ENCODE data around the gene ARHGEF33.
A peak's percentile ranks its signal among the peaks of the same experiment; 100 is the strongest.

The ARHGEF33 gene

DNA sequence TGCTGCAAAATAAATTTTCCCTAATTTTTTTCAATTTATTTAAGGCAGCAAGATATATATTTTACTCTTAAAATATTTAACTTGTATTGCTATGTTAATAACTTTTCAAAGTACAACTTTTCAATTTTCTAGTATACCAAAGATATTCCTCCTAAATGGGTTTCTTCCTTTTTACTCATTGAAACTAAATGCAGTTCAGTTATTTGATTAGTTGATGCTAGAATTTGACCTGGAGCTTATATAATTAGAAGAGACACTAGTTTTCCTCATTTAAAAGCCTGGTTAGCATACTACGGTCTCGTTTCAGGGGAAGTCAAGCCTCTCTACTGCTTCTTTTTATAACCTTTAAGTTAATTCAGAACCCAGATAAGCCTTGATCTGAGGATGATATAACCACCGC, at the start of gene ARHGEF33:
TSS of gene ARHGEF33 (plus strand) at position 301 of the 400 bp plus-strand sequence. CDS start 29,573 bp downstream, outside the sequence.
- DNase-seq (ENCODE audit: low read depth): no peak

DNA sequence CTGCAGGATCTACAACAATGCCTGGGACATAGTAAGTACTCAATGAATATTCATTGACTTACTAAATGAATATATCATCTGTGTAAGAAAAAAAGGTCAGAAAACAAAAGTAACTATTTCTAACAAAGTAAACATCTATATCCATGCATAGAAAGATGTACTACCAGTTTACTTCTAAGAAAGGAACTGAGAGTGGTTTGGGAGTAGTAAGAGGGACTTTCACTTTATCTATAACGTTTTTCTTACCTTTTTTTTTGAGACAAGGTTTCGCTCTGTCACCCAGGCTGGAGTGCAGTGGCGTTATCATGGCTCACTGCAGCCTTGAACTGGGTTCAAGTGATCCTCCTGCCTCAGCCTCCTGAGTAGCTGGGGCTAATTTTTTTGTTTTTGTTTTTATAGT, 39.6 kb upstream of the ARHGEF33 start:
- no peak for DNase-seq (ENCODE audit: low read depth)

DNA sequence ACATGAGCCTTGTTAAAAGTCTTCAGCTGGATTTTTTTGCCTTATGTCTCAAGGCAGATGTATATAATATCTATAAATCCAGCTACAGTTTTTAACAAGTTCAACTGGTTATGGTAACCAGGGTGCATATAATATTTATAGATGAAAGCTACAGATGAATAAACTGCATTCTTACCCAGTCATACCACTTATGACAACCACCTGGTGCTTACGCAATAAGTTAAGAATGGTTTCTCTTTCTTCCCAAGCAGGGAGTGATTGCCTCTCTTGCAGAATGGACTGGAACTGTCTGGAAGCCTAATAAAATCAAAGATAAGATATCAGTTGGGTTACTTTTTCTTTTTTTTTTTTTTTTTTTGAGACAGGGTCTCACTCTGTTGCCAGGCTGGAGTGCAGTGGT, 33.5 kb upstream of the ARHGEF33 start:
- DNase-seq (ENCODE audit: low read depth): no peak

DNA sequence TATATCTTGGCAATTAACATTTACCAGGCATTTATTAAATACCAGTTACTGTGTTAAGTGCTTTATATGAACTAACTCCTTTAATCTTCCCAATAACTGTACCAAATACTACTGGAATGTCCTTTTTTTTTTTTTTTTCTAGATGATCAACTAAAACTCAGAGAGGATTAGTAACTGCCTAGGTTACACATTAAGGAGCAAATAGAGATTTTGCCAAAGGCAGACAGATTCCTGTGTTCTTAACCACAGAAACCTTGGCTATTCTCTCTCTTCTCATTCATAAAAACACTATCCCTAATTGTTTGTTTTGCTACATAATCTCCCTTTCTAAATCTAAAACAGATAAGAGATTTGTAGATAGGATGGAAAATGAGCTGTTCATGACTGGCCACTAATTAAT, 27.2 kb upstream of the ARHGEF33 start:
- no peak for DNase-seq (ENCODE audit: low read depth)

DNA sequence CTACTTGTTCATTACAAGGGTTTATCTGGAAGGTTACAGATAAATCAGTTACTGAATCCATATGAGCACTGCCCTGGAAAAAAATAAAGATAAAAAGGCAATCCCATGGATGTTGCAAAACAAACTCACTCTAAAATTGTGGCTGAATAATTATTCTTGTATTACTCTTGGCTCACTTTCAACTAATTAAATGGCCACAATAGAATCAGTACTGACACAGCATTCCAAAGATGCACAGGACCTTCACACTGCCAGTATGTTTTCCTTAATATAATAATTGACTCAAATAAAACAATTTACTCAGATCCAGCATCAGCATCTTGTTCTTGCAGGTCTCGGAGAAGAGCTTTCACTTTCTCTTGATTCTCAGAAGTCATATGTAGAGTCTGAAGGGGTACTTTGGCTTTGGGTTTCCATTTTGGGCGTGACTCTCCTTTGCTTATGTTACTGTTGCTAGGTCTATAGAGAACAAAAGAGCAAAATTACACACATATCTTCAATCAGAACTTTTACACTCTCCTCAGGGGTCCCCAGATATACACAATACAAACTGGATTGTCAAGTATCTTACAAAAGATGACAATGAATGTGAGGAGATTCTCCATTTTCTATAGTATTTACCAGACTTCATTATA, 26.5 kb upstream of the ARHGEF33 start:
- DNase-seq (ENCODE audit: low read depth): no peak

DNA sequence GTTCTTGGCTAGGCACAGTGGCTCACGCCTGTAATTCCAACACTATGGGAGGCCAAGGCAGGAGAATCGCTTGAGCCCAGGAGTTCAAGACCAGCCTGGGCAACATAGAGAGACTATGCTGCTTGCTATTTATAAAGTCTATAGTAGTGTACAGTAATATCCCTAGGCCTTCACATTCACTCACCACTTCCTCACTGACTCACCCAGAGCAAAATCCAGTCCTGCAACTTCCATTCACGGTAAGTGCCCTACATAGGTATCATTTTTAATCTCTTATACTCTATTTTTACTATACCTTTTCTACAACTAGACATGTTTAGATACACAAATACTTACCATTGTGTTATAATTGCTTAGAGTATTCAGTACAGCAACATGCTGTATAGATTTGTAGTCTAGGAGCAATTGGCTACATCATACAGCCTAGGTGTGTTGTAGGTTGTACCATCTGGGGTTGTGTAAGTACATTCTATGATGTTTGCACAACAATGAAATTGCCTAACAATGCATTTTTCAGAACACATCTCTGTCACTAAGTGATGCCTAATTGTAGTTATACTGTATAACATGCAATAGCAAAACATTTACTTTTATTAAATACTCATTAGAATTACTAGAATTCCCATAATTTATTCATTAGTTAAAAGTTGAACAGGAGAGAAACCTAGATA, 22.8 kb upstream of the ARHGEF33 start:
- no peak for DNase-seq (ENCODE audit: low read depth)

DNA sequence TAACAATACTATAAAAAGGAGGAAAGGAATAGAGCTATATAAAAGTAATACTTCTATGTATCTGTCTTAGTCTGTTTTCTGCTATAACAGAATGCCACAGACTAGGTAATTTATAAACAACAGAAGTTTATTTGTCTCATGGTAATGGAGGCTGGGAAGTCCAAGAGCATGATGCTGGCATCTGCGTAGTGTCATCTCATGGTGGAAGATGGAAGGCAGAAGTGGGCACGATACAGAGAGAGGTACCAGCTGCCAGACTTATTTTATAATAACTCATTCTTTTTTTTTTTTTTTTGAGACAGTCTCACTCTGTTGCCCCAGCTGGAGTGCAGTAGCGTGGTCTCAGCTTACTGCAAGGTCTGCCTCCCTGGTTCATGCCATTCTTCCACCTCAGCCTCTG, 18.2 kb upstream of the ARHGEF33 start:
- no peak for DNase-seq (ENCODE audit: low read depth)

DNA sequence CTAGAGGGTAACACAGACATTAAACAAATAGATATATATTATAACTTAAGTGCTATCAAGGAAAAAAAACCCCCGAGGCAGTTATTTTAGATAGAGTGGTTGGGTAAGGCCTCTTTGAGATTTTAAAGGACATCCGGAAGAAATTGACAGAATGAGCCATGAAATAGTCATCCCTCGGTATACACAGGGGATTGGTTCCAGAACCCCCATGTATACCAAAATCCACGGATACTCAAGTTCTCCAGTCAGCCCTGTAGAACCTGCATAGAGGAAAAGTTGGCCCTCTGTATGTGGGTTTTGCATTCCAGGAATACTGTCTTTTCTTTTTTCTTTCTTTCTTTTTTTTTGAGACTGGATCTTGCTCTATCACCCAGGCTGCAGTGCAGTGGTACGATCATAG, 15.9 kb upstream of the ARHGEF33 start:
- no peak for DNase-seq (ENCODE audit: low read depth)

DNA sequence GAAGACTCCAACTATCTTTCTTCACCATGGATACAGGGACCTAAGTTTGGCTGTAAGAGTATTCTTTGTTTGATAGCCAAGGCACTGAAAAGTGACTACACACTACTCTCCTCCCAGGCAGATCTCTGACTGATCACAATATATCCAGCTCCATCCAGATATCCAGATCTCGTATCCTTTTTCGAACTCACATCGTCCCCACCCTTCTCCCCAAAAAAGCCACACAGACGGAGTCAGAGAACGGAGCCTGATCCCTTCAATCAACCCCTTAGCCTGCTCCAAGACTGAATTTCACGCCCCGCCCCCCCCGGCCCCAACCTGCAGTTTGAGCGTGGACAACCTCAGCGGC, 14.5 kb upstream of the ARHGEF33 start:
- no peak for DNase-seq (ENCODE audit: low read depth)

DNA sequence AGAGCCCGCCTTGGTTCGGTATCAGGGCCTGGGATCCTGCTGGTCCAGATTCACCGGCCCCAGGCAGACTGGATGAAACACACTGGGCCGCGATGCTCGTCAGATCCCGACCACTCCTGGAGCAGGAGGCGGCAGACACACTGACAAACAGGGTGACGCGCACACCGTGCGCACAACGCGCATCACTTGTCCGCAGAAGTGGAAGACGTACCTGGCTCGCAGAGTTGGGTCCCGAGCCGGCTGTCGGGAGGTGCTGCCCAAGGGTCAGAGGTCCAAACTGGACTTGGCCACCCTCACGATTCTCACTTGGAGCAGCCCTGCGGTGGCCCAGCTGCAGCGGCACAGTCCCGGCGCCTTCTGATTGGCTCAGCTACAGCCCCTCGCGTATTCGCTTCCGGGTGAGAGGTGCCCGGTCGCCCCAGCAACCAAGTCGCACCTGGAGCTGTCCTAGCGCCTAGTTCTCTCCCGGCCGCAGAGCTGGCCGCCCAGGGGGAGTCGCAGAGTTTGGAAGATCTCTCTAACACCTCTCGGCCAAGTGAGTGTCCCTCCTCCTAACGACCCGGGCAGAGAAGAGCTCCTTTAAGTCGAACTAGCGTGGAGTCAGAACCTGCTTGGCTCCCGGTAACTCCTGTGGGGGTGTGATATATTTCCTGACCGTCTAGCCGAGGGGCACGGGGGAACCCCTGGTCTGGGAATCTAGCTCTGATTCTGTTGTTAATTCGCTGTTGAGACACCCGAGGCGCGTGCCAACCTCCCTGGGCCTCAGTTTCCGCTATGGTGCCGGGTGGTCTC, 13.9 kb upstream of the ARHGEF33 start, which contains the start of the genes DHX57 and MORN2:
TSS of gene DHX57 (minus strand) at position 359 of the 792 bp plus-strand sequence. CDS start 7,529 bp downstream, outside the sequence.
TSS of gene MORN2 (plus strand) at position 401 of the 792 bp plus-strand sequence.
- peak; percentile 58 for DNase-seq (ENCODE audit: low read depth)

DNA sequence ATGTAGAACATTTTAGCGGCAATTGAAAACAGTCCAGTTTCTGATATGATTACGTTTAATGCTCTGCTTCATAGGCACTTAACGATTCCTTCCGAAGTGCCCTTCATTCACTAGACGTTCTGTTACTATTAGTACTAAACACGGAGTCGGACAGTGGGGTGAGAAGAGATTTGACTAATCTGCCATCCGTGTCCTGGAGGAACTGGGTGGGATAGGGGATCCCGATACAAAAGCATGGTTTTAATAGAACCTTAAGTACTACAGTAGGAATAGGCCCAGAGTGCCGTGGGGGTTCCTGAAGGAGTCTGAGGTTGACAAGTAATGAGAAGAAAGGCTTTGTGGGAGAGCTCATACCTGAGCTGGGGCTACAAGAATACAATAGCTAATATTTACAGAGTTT, 13.3 kb upstream of the ARHGEF33 start:
- DNase-seq (ENCODE audit: low read depth): no peak

DNA sequence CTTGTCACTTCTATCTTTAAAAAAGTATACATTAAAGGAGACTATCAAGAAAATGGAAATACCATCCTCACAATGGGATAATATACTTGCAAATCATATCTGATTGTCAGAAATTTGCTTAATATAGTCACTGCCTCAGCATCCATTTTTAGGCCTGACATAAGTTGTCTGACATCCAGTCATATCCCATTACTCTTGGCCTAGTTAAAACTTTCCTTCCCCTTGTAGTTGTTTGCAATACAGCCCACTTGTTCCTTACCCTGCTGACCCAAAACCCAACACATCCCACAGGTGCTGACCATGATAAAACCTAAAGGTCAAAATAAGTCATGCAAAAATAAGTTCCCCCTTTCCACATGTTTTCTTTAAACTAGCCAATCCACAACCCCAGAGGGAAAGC, 3.6 kb upstream of the ARHGEF33 start:
- DNase-seq (ENCODE audit: low read depth): no peak

DNA sequence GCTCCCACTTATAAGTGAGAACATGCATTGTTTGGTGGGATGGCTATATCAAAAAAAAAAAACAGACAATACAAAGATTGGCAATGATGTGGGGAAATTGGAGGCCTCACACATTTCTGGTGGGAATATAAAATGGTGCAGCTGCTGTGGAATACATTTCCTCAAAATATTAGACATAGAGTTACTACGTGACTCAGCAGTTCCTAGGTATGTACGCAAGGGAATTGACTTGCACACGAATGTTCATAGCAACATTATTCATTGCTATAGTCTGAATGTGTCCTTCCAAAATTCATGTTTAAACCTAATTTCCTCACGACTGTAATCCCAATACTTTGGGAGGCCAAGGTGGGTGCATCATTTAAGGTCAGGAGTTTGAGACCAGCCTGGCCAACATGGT, 2.3 kb upstream of the ARHGEF33 start:
- DNase-seq (ENCODE audit: low read depth): no peak

DNA sequence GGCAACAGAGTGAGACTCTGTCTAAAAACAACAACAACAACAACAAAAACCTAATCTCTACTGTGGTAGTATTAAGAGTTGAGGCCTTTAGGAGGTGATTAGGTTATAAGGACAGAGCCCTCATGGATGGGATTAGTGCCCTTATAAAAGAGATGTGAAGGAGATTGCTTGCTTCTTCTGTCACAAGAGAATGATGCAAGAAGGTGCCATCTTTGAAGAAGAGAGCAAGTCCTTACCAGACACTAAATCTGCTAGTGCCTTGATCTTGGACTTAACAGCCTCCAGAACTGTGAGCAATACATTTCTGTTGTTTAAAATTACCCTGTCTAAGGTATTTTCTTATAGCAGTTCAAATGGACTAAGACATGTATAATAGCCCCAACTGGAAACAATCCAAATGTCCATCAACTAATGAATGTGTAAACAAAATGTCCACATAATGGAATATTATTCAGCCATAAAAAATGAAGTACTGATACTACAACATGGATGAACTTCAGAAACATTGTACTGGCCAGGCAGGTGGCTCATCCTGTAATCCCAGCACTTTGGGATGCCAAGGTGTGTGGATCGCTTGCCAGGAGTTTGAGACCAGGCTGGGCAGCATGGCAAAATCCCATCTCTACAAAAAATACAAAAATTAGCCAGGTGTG, 1.6 kb upstream of the ARHGEF33 start:
- no peak for DNase-seq (ENCODE audit: low read depth)

DNA sequence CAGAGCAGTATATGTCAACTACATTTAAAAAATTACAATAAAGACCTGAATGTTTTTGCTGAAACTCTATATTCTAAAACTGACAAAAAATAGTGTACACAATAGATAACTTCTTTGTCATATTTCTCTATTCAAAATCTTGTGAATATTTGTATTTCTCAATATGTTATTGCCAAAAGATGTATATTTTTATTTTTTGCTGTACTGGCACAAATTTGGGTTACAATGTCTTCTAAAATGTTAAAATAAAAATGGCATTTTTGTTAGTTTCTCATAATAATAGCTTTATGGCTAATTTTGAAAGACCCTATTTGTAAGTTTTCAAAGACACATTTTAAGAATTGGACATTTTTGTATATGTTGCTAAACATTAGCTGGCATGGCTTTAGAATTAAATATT, 630 bp upstream of the ARHGEF33 start:
- no peak for DNase-seq (ENCODE audit: low read depth)

DNA sequence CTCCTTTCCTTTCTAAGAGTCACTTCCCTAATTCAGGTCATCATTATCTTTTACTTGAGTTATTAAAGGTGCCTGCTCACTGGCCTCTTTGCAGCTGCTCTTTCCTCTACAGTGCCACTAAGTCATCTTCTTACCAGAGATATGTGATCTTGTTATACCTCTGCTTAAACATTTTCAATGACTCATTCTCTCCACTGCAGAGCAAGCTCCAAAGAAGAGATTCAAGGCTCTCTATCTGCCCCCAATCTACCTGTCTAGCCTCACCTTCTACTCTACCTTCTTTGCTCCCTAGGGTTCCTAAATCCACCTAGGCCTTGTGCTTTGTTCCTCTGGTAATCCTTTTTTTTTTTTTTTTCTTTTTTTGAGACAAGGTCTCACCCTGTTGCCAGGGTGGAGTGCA, 3.1 kb downstream of the ARHGEF33 start:
- no peak for DNase-seq (ENCODE audit: low read depth)

DNA sequence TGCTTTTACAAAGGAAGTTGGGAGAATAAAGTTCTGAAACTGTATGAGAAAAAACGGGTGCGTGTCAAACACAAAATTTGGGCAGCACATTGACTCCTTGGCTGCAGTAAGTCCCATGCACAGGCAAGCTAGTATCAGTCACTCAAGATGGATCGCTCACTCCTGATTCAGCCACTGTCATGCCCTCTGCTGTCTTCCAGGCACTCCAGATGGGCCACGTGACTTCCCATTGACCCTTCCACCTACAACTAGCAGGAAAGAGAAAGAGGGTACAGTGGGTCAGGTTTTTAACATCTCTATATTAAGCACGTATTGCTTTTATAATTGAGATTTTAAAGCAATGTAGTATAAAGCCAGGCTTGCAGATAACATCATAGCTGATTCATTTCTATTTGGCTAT, 8.6 kb downstream of the ARHGEF33 start:
- DNase-seq (ENCODE audit: low read depth): no peak

DNA sequence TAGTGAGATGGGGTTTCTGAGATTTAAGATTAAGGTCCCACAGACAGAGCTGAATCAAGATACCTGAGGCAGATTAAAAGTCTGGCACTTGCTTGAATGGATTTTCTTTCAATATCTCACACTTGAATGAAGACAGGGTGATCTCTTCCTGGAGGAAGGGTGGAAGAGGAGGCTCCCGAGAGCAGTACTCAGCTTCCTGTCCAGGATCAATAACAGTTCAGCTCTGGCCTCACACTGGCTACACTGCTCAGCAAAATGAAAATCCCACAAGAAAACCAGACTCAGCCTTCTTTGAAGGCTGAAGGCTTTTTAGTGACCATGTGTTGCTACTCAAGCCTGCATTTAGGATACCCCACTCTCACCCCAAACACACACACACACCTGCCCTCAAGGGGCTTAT, 11.1 kb downstream of the ARHGEF33 start:
- no peak for DNase-seq (ENCODE audit: low read depth)

DNA sequence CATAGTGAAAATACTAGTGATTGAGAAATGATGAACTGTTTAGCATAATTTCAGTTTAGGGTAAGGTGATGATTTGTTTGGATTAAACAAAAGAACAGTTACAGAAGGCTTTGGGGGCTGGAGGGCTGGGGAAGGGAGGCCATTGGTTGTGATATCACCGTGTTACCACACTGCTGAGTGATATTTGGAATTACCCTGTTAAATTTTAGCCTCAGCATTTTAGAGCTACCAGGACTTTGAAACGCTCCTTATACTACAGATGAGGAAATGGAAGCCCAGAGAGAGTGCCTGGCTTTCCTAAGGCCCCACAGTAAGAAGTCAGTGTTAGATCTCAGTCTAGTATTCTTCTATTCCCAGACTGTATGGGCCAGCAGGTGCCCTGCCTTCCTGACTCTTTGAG, 15.6 kb downstream of the ARHGEF33 start:
- no peak for DNase-seq (ENCODE audit: low read depth)

DNA sequence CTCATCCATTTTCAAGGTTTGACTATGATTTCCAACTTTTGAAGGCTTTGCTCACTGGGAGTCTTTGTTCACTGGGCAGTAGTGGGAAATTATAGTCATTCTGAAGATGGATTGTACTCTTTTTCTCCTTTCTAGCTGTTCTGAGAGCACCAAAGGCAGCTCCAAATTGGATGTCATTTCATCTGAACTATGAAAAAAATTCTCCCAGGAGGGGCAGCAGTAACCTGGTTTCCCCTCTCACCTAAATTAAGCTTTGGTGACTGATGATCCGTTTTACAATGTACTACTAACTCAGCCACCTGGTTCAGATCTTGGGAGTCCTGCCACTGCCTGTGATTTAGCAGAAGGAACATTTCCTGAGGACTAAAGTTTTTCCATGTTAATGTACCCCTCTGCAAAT, 17.6 kb downstream of the ARHGEF33 start:
- no peak for DNase-seq (ENCODE audit: low read depth)

DNA sequence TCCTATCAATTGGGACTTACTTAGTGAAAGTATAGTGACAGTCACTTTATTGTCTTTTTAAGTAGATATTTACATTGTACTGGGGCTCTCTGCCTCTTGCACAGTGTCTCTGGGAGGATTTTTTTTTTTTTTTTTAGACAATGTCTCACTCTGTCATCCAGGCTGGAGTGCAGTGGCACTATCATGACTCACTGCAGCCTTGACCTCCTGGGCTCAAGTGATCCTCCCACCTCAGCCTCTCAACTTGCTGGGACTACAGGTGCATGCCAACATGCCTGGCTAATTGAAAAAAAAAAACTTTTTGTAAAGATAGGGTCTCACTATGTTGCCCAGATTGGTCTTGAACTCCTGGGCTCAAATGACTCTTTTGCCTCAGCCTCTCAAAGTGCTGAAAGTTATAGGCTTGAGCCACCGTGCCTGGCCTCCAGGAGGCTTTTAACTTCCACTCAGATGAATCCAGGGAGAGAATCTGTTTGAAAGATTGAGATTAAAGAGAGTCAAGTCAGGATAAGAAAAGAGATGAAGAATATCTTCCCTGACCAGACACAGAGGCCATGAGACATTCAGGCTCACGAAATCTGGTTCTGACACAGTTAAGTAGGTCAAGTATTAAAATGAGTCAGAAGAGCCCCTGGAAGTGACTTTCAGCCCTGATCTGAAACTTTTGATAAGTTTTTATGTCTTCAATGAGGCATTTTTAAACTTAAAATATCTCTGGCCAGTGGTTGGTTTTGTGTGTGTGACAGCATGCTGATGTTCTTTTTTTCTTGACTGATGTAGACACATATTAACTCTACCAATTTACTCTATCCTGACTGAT, 18.3 kb downstream of the ARHGEF33 start:
- no peak for DNase-seq (ENCODE audit: low read depth)

DNA sequence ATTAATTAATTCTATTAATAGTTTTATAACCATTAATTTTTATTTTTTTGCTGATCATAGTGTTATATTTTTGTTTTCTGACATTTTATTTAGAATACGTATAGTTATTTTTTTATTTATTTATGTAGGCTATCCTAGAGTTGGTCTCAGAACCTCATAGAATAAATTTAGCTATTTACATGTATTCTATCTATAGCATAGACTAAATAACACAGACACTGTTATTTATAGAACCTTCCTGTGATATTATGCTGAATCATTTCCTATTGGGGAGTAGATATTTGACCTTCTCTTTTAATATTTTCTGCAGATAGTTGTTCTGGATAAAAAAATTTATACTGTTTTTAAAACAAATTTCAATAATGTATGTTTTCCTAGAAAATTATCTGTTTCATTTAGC, 20.2 kb downstream of the ARHGEF33 start:
- no peak for DNase-seq (ENCODE audit: low read depth)

Measured in stimulated activated CD8-positive, alpha-beta memory T cell treated with anti-CD3 and anti-CD28 coated beads, Interleukin-15, amount 100 ng/mL, for 24 hours (primary cell).